Raji (cell line): ENCODE results near the gene EIF3F.

Source experiments
- POLR2A ChIP-seq: IDR thresholded peaks from 2 replicates; pipeline ENCODE4 v1.6.1; 2011; ENCODE audit warnings: low read depth, low read length, control low read depth; ENCODE audit not compliant: insufficient read depth

The EIF3F gene

DNA sequence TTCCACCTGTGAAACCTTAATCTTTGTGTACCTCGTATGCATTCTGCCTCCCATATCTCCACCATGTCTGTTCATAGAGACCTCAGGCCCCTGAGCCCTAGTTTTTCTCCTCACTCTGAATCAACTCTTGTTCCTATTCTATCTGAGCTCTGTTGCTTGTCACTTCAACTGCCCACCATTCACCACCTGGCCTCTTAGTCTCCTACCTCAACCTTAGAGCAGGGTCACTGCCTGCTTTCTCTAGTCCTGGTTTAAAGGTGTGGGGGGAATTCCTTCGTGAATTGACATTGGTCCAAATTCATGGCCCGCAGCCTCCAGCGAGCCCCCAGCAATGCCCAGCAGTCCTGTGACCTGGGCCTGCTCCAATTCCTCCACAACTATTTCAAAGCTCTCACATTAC is 54.4 kb downstream of the EIF3F start:
- TF ChIP-seq POLR2A: no peak

GRCh38 chr11:8043756-8044155 is 56.6 kb downstream of the EIF3F start:
- TF ChIP-seq POLR2A: no peak

DNA sequence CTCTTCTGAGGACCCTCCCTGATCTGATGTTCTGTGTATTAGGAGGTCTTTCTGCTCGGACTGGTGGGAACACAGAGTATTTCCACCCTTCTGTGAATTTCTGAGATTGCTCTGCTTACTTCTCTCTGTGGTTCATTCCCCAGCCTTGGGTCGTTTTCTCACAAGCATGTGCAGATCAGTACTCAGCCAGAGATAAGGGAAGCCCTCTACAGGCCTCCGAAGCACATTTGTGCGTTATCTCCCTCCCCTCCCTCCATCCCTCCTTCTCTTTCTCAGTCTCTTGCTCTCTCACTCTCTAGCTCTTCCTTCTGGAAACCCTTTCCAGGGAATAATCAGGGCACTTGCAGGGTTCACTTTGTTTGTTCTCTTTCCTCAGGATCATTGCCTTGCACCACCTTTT is 58.7 kb downstream of the EIF3F start:
- TF ChIP-seq POLR2A: no peak

DNA sequence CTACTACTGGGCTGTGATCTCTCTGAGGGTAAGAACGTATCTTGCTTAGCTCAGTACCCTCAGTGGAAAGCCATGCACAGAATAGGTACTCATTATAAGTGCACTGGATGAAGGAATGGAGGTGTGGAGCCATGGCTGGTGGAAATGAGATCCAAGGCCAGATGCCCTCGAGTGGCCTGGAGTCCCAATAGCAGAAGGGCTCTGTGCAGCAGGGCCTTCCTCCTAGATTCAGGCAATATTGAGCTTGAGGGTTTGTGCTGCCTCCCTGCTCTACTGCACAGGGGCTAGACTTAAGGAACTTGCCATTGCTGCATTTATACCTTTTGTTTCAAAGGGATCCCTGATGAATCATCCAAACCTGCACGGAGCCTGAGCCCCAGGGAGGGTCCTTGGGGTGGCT is 60.2 kb downstream of the EIF3F start:
- no peak for TF ChIP-seq POLR2A

DNA sequence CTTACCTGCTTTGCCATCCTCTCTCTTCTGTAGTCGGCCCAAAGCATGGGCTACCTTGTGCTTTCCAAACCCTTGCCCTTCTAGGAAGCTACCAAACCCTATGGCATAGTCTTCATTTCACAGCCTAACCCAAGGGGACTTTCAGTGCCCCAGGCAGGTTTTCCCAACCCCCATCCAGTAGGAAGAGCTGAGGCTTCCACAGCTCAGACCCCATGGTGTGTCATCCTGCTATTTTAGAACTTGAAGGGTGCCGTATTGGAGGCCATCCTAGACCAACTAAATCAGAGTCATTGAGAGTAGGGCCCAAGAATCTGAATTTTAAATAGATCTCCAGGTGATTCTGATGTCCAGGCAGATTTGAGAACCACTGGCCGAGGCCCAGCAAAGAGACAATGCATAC is 61.9 kb downstream of the EIF3F start:
- TF ChIP-seq POLR2A: no peak
